BJ (cell line): ENCODE measurements around the gene RIIAD1. TPM values are rescaled to one million over a fixed set of nuclear protein-coding genes. Genes with fewer than 3 reads are reported as not detected.
A peak's percentile ranks its signal among the peaks of the same experiment; 100 is the strongest.
"Not testable (repeated sequence)": the region's sequence is repeated elsewhere in the genome, so short reads cannot be mapped to it uniquely, and the experiment has no call there.

Source experiments
- CTCF ChIA-PET: fragments of 350-600 bp; formaldehyde crosslinking; extraction: SDS; loops from one replicate; lab custom pipeline; 2021; ENCODE audit warnings: antibody characterized with exemption, inconsistent platforms; lab: Yijun Ruan, JAX
- POLR2A ChIA-PET: fragments of 300-600 bp; sonication (Branson Sonifier 250); formaldehyde crosslinking; extraction: SDS; loops from one replicate; lab custom pipeline; 2021; ENCODE audit warnings: antibody characterized with exemption; lab: Charles Lee
- DNase-seq: peaks from one replicate; pipeline ENCODE4 v3.0.0-alpha.2; 2011; ENCODE audit warnings: low read depth
- H3K27me3 ChIP-seq: 2 replicates; pipeline ENCODE4 v1.6.0; 2011; ENCODE audit warnings: low read length; ENCODE audit not compliant: control insufficient read depth, insufficient read depth
- H3K36me3 ChIP-seq: 2 replicates; pipeline ENCODE4 v1.5.1; 2011; ENCODE audit warnings: low read length; ENCODE audit not compliant: control insufficient read depth, insufficient read depth
- H3K4me3 ChIP-seq: 2 replicates; pipeline ENCODE4 v1.5.1; 2011; ENCODE audit warnings: low read depth, mild to moderate bottlenecking, control low read depth, low read length
- polyA minus RNA-seq: library from RNA; depleted of rRNA, polyadenylated mRNA; stranded (reverse); fragments of >200 nt; gene quantifications from 2 replicates; pipeline ENCODE4 v1.2.3, GENCODE V29; 2011; rRNA and poly(A)+ RNA removed
- polyA plus RNA-seq: library from polyadenylated mRNA; depleted of rRNA; stranded (reverse); fragments of >200 nt; gene quantifications from 2 replicates; pipeline ENCODE4 v1.2.3, GENCODE V29; 2011; rRNA removed
- TF ChIP-seq, protein P1 (sequence below): IDR thresholded peaks from 2 replicates; pipeline ENCODE4 v1.5.1; 2011; ENCODE audit warnings: low read depth, mild to moderate bottlenecking, control low read depth, inconsistent platforms, low read length, moderate library complexity; ENCODE audit not compliant: insufficient read depth

The RIIAD1 gene, protein sequence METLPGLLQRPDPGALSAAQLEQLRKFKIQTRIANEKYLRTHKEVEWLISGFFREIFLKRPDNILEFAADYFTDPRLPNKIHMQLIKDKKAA
- polyA plus RNA-seq = not detected in 2 replicates
- polyA minus RNA-seq = not detected in 2 replicates

DNA sequence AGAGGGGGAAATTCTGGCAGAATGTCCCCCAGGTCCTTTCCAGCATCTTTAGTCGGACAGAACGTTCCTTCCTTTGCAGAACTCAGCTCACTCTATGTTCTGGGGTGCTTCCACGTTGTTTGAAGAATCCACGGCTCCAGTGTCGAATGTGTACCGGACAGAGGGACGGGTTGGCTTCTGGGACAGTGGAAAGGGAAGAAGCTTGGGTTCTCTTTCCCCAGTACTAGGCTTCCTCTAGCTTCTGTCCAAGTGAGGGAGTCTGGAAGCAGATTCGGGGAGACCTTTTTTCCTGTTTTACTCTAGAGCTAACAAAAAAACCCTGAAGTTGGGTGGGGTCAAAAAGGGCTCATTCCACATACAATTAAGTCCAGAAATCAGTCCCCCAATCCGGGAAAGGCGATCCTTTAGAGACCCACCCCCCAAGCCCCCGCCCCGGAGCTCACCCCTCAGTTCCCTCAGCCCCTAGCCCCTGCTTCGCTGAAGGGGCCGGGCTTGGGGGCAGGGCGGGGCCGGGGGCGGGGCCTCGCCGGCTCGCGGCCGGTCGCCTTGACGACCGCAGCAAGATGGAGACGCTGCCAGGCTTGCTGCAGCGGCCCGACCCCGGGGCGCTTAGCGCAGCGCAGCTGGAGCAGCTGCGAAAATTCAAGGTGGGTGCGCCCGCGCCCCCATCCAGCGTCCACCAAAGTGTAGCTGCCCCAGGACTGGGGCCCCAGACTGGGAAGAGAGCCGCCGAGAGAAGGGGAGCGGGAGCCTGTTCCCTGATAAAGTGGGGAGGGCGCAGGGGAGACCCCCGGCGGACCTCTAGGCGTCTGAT is at the start of gene RIIAD1:
Gene RIIAD1, plus strand, starts transcription at position 549 of the 814 bp plus-strand sequence. Its CDS starts 15 bp downstream, at position 564.
- CTCF ChIA-PET = interaction anchor here (0.5 to 1.4 kb wide), 5 partner anchors 10 to 127 kb away, joined by 3 to 7 read pairs (median 3); no protein-coding TSS in a partner anchor
- DNase-seq = no peak
- H3K4me3 ChIP-seq = peak within 1 kb of the TSS; percentile 33
- peaks cover 39% of the 10 kb centered on the region for H3K27me3 ChIP-seq
- TF ChIP-seq, protein P1, sequence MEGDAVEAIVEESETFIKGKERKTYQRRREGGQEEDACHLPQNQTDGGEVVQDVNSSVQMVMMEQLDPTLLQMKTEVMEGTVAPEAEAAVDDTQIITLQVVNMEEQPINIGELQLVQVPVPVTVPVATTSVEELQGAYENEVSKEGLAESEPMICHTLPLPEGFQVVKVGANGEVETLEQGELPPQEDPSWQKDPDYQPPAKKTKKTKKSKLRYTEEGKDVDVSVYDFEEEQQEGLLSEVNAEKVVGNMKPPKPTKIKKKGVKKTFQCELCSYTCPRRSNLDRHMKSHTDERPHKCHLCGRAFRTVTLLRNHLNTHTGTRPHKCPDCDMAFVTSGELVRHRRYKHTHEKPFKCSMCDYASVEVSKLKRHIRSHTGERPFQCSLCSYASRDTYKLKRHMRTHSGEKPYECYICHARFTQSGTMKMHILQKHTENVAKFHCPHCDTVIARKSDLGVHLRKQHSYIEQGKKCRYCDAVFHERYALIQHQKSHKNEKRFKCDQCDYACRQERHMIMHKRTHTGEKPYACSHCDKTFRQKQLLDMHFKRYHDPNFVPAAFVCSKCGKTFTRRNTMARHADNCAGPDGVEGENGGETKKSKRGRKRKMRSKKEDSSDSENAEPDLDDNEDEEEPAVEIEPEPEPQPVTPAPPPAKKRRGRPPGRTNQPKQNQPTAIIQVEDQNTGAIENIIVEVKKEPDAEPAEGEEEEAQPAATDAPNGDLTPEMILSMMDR = no peak
- no peaks in the 10 kb centered on the region for H3K36me3 ChIP-seq
- POLR2A ChIA-PET = interaction anchor here (0.5 kb wide), 1 partner anchor 276 kb away, joined by 8 read pairs; no protein-coding TSS in a partner anchor

DNA sequence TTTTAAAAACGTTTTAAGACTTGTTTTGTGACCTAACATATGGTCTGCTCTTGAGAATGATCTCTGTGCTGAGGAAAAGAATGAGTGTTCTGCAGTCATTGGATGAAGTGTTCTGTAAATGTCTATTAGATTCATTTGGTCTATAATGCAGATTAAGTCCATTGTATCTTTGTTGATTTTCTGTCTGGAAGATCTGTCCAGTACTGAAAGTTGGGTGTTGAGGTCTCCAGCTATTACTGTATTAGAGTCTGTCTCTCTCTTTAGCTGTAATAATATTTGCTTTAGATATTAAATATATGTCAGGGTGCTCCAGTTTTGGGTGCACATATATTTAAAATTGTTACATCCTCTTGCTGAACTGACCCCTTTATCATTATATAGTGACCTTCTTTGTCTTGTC is 47.9 kb upstream of the RIIAD1 start:
- H3K4me3 ChIP-seq = no peak overlapping the region
- POLR2A ChIA-PET = no interaction called here
- CTCF ChIA-PET = no interaction called here

DNA sequence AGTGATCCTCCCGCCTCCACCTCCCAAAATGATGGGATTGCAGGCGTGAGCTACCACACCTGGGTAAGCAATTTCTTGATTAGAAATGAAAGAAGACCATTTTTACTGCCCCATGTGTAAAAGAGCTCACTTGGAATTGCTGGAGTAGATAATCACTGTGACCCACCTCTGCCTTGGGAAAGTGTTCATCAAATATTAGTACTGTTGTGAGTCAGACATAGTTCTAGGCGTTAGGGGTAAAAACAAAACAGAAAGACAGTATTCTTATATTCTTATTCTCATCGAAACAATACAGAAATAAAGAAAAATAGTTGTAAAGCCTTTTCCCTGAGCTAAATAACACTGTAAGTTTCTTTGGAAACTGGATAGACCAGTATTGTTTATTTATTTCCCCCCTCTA is 40.9 kb upstream of the RIIAD1 start:
- no peaks in the 10 kb centered on the region for H3K27me3 ChIP-seq
- ChIA-PET POLR2A (no interaction called here), CTCF (interaction anchor here (0.9 to 1.0 kb wide), 2 partner anchors 41 to 87 kb away, joined by 3 read pairs; partner anchors contain the start of gene RIIAD1)
- H3K4me3 ChIP-seq = no peak overlapping the region
- H3K36me3 ChIP-seq = no peaks in the 10 kb centered on the region; the same call in 1 of the 2 replicates
- TF ChIP-seq, protein P1 = no peak
- DNase-seq = no peak

More for the DNA sequence above, 47.9 kb upstream of the RIIAD1 start:
- H3K27me3 ChIP-seq = no peaks in the 10 kb centered on the region
- DNase-seq = no peak
- H3K36me3 ChIP-seq = no peaks in the 10 kb centered on the region
- TF ChIP-seq, protein P1 = no peak

DNA sequence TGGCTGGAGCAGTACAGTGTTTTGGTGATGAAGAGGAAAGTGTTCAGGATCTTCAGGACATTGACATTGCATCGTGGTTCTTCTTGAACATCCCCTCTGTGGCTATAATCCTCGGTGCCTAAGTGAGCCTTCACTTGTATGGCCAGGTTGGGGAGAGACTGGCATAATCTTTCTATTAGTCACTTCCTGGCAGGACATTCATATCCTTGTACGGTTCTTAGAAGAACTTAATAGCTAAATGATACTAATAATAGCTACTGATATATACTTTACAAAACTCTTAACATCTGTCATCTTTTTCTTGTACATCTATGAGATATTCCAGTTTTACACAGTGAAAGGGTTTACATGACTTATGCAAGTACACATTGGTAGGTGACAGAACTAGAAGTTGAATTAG is 40.5 kb upstream of the RIIAD1 start:
- TF ChIP-seq, protein P1 = no peak
- H3K36me3 ChIP-seq = no peaks in the 10 kb centered on the region; the same call in 1 of the 2 replicates
- ChIA-PET CTCF (interaction anchor here (0.9 to 1.0 kb wide), 2 partner anchors 40 to 87 kb away, joined by 3 read pairs; partner anchors contain the start of gene RIIAD1), POLR2A (no interaction called here)
- no peaks in the 10 kb centered on the region for H3K27me3 ChIP-seq
- no peak overlapping the region for H3K4me3 ChIP-seq
- DNase-seq = peak; percentile 58

DNA sequence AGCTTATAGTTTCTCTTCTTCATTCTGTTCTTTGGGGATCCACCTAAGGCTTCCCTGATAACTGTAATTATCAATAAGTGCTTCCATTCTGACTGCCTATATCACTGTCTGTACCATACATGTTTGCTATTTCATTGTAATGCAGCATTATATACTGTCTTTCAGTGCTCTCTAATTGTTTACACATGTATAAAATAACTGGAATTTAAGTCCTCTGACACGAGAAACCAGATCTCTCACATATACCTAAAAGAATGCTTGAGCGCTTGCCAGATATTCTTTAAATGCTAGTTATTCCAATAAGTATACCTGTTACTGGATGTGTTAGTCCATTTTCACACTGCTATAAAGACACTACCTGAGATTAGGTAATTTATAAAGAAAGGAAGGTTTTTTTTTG is 39.4 kb upstream of the RIIAD1 start:
- no peak for DNase-seq
- POLR2A ChIA-PET = no interaction called here

DNA sequence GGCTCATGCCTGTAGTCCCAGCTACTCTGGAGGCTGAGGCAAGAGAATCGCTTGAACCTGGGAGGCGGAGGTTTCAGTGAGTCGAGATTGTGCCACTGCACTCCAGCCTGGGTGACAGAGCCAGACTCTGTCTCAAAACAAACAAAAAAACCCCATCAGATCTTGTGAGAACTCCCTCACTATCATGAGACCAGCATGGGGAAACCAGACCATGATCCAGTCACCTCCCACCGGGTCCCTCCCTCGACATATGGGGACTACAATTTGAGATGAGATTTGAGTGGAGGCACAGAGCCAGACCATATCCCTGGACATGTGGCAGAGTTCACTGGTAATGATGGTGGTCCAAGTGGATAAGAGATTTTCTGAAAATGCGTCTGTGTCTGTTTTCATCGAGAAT is 38.4 kb upstream of the RIIAD1 start:
- POLR2A ChIA-PET, H3K27me3 ChIP-seq, H3K4me3 ChIP-seq, DNase-seq, H3K36me3 ChIP-seq: not testable (repeated sequence)
- CTCF ChIA-PET = interaction anchor here (0.7 to 1.5 kb wide), 2 partner anchors 10 to 22 kb away, joined by 3 to 6 read pairs; no protein-coding TSS in a partner anchor

More for the DNA sequence above, 39.4 kb upstream of the RIIAD1 start:
- Histone ChIP-seq H3K4me3 (no peak overlapping the region), H3K27me3 (no peaks in the 10 kb centered on the region), H3K36me3 (no peaks in the 10 kb centered on the region; the same call in 1 of the 2 replicates)
- CTCF ChIA-PET = interaction anchor here (1.4 kb wide), 1 partner anchor 89 kb away, joined by 3 read pairs; no protein-coding TSS in a partner anchor
- TF ChIP-seq, protein P1 = no peak
